Heart left ventricle (tissue), 16 donors: ENCODE measurements around the gene WNT7B. TPM values are rescaled to one million over a fixed set of nuclear protein-coding genes. Genes with fewer than 3 reads are reported as not detected.

ENCODE experiments used
- ATAC-seq, 4 donors: fragments of 200-7000 bp; cut with Tn5 transposase; one replicate each; pipeline ENCODE4 v1.9.1; 2020 to 2022; ENCODE audit warnings: moderate library complexity in 4 of 4, mild to moderate bottlenecking in 3 of 4, moderate number of reproducible peaks in 1 of 4
- DNase-seq, 5 donors: peaks; one replicate each; pipeline ENCODE4 v3.0.0-alpha.2; 2020
- H3K27ac ChIP-seq, 12 donors: fragments of 200-600 bp; sonication (generic) in 4 of 12; one replicate each; pipeline versions ENCODE4 v1.5.0 to v1.8.0; 2016 to 2022; ENCODE audit warnings: mild to moderate bottlenecking in 2 of 12
- H3K27me3 ChIP-seq, 9 donors: fragments of 200-600 bp; sonication (generic) in 2 of 9; one replicate each; pipeline versions ENCODE4 v1.5.1 to v1.8.0; 2016 to 2022; ENCODE audit warnings: mild to moderate bottlenecking in 3 of 9
- H3K36me3 ChIP-seq, 9 donors: fragments of 200-600 bp; sonication (generic) in 2 of 9; one replicate each; pipeline versions ENCODE4 v1.5.0 to v1.8.0; 2018 to 2022; ENCODE audit warnings: mild to moderate bottlenecking in 2 of 9
- H3K4me1 ChIP-seq, 12 donors: fragments of 200-600 bp; sonication (generic) in 4 of 12; one replicate each; pipeline versions ENCODE4 v1.5.0 to v1.8.0; 2016 to 2022; ENCODE audit warnings: mild to moderate bottlenecking in 3 of 12
- H3K4me3 ChIP-seq, 12 donors: fragments of 200-600 bp; sonication (generic) in 4 of 12; one replicate each; pipeline versions ENCODE4 v1.5.0 to v1.8.0; 2017 to 2022; ENCODE audit warnings: mild to moderate bottlenecking in 9 of 12, moderate library complexity in 4 of 12
- H3K9me3 ChIP-seq, 12 donors: fragments of 200-600 bp; sonication (generic) in 4 of 12; one replicate each; pipeline versions ENCODE4 v1.5.0 to v1.8.0; 2016 to 2022; ENCODE audit warnings: mild to moderate bottlenecking in 1 of 12
- POLR2A ChIP-seq, 2 donors: fragments of 450-650 bp; IDR thresholded peaks; one replicate each; pipeline ENCODE4 v1.6.1; 2017; ENCODE audit warnings: antibody characterized with exemption in 2 of 2, mild to moderate bottlenecking in 2 of 2, moderate library complexity in 2 of 2
- WGBS, 4 donors: extraction: QIAGEN DNeasy Blood & Tissue Kit in 2 of 4; methylation state at CpG; one replicate each; pipeline versions ENCODE4 v1.1.5 to v1.1.7; 2013 to 2018; 5-methylcytosine and 5-hydroxymethylcytosine counted together
- intact Hi-C, 10 donors: fragments of 100-400 bp; cut with DNase I; formaldehyde crosslinking; loops; one replicate each; pipeline versions ENCODE4 v1.11.1 to v1.14.2; 2022
- polyA plus RNA-seq, 2 donors: library from polyadenylated mRNA; stranded (reverse); fragments of 200-250 nt; gene quantifications; one replicate each; pipeline ENCODE4 v1.2.3, GENCODE V29; 2013
- total RNA-seq, 9 donors: library from RNA; depleted of rRNA in 2 of 9; stranded (reverse); fragments of >200 nt in 2 of 9; fragmentation: NEBNext Ultra II Directional in 3 of 9; extraction: Animal tissue kit (Norgen Biotek cat#: 25700) in 3 of 9; gene quantifications; one replicate each; pipeline versions ENCODE4 v1.1.0 to v1.2.4, GENCODE V29; 2016 to 2023
- TF ChIP-seq, protein P1 (sequence below), 12 donors: fragments of 200-600 bp; sonication (generic) in 4 of 12; IDR thresholded peaks; one replicate each; pipeline versions ENCODE4 v1.5.0 to v1.8.0; 2018 to 2022; ENCODE audit warnings: antibody characterized with exemption in 12 of 12, mild to moderate bottlenecking in 5 of 12
- donor health status: ischemic (EF 13 %, LVEDD 7.1; RV severe dilation, severe dysfunction).
- donor health status: healthy with polysubstance abuse.
- donor health status: DM: no; HTN: yes; CAD: no.
- donor health status: DM: no; HTN: no; CAD: no.
- donor health status: ischemic (EF 25% LVEDD 6.9; RV normal size, moderate dysfunction).
- donor health status: ischemic (EF 25% LVEDD 5.7; RV mildly dilated, moderate dysfunction).
- donor health status: healthy.
- donor health status: DM: yes; HTN: yes; CAD: no.
- donor health status: ischemic (EF 35%, LVEDD 5.7; RV mildly dilated, moderate dysfunction).
- donor health status: nonischemic (EF 11% LVEDD 7.7; RV severe dilation, severe dysfunction).
- donor health status: DM: yes; HTN: yes; CAD: no.
- donor health status: PGD.
- donor health status: ischemic (EF 29% LVEDD 5.4; RV normal size, mild dysfunction).
- donor health status: nonischemic (EF 23%, LVEDD 6.1; RV moderate dilation, normal function).

WNT7B gene
- total and polyA plus RNA-seq, 11 donors, result 0.36 TPM; not detected in 10

DNA sequence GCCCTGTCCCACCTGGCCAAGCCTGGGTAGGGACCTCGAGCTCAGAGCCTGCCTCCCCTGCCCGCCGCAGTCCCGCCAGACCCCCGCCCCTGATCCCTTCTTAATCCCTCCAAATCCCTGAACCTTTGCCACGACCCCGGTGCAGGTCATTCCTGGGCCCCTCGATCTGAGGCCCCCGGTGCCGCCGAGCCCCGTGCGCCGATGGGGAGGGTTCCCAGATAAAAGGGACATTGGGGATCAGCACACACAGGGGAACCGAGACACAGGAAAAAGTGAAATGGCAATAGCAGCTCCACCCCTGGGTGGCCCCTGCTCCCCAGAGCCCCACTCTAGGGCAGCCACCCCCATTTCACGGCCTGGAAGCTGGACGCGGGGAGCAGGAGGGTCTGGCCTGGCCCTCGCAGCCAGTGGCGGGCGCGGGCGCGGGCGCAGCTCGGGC lies 1.3 kb upstream of the WNT7B start:
- Histone ChIP-seq H3K27me3 (peaks cover 35 to 52% (median 47%) of the 10 kb centered on the region in 9 donors), H3K4me3 (peak overlapping the region in 10 of 12 donors; percentile 39 to 63 (median 56)), H3K9me3 (no peaks in the 10 kb centered on the region), H3K36me3 (no peaks in the 10 kb centered on the region), H3K27ac (no peak overlapping the region), H3K4me1 (peaks cover 3 to 44% (median 15%) of the 10 kb centered on the region in 12 donors)
- WGBS, 4 donors, result 0 to 4% (median 3%) methylated on average over 5 to 26 of the region's 26 CpGs
- DNase-seq (no peak), ATAC-seq (no peak)
- no peak for TF ChIP-seq POLR2A (IDR thresholded peaks at IDR 0.05)
- TF ChIP-seq, protein P1, sequence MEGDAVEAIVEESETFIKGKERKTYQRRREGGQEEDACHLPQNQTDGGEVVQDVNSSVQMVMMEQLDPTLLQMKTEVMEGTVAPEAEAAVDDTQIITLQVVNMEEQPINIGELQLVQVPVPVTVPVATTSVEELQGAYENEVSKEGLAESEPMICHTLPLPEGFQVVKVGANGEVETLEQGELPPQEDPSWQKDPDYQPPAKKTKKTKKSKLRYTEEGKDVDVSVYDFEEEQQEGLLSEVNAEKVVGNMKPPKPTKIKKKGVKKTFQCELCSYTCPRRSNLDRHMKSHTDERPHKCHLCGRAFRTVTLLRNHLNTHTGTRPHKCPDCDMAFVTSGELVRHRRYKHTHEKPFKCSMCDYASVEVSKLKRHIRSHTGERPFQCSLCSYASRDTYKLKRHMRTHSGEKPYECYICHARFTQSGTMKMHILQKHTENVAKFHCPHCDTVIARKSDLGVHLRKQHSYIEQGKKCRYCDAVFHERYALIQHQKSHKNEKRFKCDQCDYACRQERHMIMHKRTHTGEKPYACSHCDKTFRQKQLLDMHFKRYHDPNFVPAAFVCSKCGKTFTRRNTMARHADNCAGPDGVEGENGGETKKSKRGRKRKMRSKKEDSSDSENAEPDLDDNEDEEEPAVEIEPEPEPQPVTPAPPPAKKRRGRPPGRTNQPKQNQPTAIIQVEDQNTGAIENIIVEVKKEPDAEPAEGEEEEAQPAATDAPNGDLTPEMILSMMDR (IDR thresholded peaks at IDR 0.05), result peak in 3 of 12 donors; percentile 32 to 66 (median 48)
- intact Hi-C loops, result no loop called here

- Histone ChIP-seq H3K9me3 (no peaks in the 10 kb centered on the region), H3K4me3 (peak overlapping the region in 1 of 12 donors; percentile 39), H3K4me1 (peaks cover 3 to 44% (median 15%) of the 10 kb centered on the region in 12 donors), H3K27me3 (peaks cover 40 to 58% (median 49%) of the 10 kb centered on the region in 9 donors), H3K36me3 (no peaks in the 10 kb centered on the region), H3K27ac (no peak overlapping the region)
- DNase-seq (no peak), ATAC-seq (peak in 2 of 4 donors; percentile 7 to 24)
- intact Hi-C loops, result no loop called here
- WGBS, 4 donors, result 3 to 5% (median 4%) methylated on average over 8 to 29 of the region's 29 CpGs
- TF ChIP-seq, protein P1 (IDR thresholded peaks at IDR 0.05), result no peak
- TF ChIP-seq POLR2A (IDR thresholded peaks at IDR 0.05), result no peak
These were observed 751 bp upstream of the WNT7B start for GRCh38 chr22:45977551-45978274.

DNA sequence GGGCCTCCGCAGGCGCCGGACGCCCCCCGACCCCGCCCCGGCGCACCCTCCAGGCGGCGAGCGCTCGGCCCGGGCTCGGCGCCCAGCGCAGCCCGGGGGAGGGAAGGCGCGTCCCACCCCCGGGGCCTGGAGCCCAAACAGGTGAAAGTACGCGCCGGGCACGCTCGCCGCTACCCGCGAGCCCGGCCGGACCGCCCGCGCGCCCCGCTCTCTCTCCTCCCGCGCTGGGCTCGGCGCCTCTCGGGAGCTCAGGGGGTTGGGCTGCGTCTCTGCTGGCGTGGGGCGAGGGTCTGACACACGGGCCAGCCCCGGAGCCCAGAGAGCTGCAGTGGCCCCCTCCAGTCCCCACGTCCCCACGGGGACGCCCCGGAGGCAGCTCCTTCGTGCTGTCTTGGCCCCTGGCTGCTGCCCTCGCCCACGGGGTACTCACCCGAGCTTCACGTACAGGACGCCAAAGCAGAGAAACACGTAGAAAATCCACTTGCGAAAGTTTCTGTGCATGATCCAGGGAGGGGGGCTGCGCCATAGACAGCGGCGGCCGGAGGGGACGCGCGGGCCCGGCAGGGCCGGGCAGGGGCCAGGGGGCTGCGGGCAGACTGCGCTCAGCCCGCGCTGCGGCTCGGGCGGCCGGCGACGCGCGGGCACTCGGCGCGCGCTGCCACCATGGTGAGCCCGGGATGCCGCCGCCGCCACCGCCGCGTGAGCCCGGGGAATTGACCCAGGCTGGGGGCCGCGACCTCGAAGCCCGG lies 534 bp downstream of the WNT7B start:
- no peak for DNase-seq
- Histone ChIP-seq H3K9me3 (no peaks in the 10 kb centered on the region), H3K36me3 (no peaks in the 10 kb centered on the region), H3K4me1 (peaks cover 3 to 56% (median 19%) of the 10 kb centered on the region in 12 donors), H3K4me3 (peak overlapping the region in 9 of 12 donors; percentile 15 to 43 (median 32)), H3K27ac (no peak overlapping the region), H3K27me3 (peaks cover 52 to 71% (median 62%) of the 10 kb centered on the region in 9 donors)
- no peak for ATAC-seq
- intact Hi-C loops, result no loop called here
- WGBS, 4 donors, result 1% methylated on average over 57 to 94 of the region's 94 CpGs
- TF ChIP-seq POLR2A (IDR thresholded peaks at IDR 0.05), result no peak
- TF ChIP-seq, protein P1 (IDR thresholded peaks at IDR 0.05), result no peak
